Measurements from ENCODE around the gene GPR63.
"Not testable (repeated sequence)": the region's sequence is repeated elsewhere in the genome, so short reads cannot be mapped to it uniquely, and the experiment has no call there.

GPR63 gene, protein sequence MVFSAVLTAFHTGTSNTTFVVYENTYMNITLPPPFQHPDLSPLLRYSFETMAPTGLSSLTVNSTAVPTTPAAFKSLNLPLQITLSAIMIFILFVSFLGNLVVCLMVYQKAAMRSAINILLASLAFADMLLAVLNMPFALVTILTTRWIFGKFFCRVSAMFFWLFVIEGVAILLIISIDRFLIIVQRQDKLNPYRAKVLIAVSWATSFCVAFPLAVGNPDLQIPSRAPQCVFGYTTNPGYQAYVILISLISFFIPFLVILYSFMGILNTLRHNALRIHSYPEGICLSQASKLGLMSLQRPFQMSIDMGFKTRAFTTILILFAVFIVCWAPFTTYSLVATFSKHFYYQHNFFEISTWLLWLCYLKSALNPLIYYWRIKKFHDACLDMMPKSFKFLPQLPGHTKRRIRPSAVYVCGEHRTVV

DNA sequence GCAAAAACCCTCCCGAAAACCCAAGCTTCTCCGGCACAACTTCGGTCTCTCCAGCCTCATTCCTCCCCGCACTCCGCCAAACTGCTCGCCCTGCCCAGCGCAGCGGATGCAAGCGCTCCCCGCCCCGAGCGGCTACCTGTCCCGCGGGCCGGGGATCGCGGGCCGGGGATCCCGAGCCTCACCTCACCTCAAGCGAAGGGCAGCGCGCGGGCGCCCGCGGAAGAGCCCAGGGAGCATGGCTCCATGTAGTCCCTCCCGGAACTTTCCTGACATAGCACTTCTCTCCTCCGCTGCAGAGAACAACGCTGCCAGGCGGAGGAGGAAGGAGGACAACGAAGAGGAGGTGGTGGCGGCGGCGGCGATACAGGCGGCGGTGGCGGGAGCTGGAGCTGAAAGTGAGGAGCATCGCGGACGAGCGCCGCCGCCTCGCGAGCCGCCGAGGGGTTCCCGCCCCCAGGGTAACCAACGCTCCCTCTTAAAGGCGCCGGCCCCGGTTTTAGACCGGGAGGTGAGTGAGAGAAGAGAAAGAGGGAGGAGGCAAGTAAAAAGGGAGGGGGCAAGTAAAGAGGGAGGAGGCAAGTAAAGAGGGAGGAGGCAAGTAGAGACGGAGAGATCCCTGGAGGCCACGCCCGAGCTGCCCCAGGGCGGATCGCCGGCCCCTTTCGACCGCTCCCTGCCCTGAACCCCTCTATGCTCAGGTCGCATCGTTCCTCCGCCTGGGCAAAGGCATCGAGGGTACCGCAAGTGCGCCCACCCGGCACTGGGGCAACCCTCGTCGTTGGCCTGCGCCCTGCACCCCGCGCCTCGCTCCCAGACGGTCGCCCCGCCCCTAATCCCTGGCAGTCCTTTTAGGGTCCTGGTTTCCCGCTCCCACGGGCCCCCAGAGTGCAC is at the start of gene GPR63:
Gene GPR63, minus strand, starts transcription at position 397 of the 891 bp plus-strand sequence. CDS start 37,746 bp downstream, outside the sequence.
- DNase-seq, result peak in 50 of 58 donors; percentile 5 to 82 (median 46)

DNA sequence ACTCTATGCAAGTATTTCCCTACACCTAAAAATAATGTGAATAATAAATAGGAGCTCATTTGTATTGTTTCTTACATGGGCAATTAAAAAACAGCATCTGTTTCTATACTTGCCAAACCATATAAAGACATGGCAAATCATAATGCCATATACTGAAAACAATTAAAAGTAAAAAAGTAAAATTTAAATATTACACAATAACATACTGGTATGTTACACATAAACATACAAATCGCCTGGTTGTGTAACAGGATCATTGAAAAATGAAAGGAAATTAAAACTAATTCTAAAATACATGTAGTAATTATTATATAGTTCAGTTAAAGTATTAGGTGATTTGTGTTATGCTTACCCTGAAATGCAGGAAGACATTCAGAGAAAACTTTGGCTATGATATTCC is 49.2 kb upstream of the GPR63 start:
- no peak for DNase-seq

DNA sequence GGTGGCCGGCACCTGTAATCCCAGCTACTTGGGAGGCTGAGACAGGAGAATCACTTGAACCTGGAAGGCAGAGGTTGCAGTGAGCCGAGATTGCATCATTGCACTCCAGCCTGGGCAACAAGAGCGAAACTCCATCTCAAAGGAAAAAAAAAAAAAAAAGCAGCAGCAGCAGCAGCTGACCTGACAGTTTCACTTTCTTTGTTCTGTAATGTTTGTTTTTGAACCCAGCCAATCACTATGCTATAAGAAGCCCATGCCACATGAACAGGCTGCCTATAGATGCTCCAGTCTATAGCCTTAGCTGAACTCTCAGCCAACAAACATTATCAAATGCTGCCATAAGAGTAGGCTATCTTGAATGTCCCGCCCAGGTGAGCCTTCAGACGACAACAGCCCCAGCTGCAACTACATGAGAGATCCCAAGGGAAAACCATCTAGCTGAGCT is 47.9 kb upstream of the GPR63 start:
- DNase-seq, result not testable (repeated sequence)

DNA sequence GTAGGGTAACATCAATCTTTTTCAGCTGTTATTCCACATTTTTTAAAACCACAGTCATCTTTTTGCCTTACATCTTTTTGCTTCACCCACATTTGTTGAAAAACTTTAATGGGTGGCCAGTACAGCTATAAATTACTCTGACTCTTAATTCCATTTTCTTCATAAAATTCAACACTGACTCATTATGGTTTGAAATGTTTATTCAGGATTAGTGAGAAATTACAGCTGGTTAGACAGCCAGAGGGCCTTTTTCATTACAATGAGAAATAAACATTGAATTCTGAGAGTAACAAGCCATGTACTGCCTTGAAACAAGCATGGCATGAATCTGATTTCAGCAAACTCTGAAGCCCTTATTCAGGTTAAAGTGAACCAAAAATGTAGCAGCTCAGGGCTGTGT is 40.9 kb upstream of the GPR63 start:
- no peak for DNase-seq

DNA sequence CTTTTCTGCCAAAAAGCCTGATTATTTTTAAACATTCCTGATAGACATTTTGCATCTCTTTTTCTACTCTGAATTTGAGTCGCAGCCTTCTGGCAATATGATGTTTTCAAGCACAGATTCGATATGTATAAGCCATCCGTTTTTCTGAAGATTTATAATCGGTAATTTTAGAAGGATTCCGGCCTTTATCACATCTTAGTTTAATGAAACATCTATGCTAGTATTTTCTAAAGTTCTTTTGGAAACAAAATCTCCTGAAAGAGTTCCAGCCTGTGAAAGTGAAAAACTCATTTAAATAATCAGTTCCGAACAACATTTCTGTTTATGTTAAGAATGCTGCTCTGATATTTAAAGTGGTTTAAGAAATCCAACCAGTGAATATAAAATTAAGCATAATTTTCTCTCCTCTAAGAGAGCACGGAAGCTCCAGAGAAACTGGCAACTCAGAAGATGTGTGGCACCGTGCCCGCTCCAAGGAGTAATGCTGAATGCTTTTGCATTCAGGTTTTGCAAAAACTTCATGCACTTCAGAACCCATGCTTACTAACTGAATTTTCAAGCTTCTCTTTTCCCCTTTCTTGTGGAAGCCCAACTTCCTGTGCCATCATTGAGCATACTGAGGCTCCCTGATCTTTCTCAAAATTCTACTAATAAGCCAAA is 39.7 kb upstream of the GPR63 start:
- DNase-seq, result peak in 30 of 58 donors; percentile 2 to 66 (median 27)

DNA sequence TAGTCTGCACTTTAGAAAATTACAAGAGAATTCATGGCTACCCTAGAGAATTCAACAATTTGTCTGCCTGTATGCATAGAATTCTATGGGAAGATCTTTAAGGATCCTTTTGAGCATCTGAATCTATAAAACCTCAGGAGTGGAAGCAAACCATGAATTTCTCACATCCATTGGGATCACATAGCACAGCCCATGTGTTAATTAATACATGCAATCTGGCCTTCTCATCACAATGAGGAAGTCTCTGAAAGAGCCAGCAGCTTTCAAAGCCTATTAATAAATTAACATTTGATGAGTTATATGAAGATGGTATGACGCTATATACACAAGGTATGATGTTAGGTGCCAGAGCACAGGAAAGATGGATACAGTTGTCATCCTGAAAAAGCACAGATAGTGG is 35.7 kb upstream of the GPR63 start:
- no peak for DNase-seq

DNA sequence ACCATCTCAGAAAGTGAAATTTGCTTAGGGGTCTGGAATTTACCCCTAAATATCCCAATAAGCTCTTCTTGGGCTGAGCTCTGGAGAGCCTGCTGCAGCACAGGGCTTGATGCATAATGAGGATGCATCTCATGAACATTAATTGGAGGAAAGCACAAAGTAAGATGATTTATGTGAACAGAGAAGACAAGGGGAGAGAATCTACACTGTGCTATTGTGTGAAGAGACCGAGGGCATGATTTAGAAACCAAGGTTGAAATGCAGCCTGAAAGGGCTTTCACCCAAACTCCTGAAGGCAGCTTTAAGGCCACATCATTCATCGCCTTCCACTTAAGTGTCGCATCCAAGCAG is 27.8 kb upstream of the GPR63 start:
- no peak for DNase-seq

DNA sequence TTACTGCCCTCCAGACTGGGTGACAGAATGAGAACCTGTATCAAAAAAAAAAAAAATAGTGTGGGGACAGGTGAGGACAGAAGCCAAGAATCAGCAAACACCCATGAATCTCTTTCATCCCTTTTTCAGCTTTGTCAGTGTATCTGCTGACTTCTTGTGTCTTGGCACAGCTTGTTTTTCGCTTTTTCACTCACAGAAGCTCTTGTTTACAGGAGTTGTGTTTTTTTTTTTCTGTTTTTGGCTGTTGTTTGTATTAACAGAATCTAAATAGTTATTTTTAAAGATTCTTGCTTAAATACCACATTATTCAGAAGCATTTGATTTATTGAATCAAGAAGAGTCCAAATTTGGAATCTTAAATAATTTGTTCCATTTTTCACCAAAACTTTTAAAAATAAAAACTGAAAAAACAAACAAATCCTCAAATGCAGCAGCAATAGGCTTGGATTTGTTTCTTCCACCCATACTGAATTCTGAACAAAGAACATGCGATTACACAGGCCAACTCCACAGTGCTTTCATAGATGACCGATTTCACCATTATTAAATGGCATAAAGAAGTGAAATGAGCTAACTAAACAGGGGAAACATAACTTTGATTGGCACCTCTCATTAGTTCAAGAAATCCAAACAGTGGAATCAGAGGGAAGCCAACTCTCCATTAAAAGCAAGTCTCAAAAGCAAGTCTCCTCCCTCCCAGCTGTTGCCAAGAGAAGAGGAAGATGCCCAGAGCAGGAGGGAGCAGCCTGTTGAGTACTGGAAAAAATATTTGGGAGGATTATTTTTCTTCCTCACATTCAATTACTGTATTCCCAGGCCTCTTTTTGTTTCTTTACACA is 27.2 kb upstream of the GPR63 start:
- no peak for DNase-seq

DNA sequence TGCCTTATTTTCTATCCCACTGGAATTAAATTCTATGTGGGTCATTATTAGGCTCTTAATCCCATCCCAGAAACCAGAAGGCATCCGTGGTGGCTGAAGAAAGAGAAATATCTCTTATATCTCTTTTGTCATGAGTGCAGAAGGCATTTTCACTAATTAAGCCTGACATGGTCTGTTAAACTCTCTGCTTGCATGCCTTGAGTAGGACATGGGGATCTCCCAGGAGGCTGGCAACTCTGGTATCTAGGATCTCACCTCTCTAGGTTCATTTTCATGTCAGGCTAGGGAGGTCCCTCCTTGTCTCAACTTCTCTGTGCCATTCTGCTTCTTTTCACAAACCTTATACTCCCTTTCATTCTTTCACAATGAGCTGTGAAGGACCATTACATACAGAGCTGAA is 25.3 kb upstream of the GPR63 start:
- DNase-seq, result no peak

DNA sequence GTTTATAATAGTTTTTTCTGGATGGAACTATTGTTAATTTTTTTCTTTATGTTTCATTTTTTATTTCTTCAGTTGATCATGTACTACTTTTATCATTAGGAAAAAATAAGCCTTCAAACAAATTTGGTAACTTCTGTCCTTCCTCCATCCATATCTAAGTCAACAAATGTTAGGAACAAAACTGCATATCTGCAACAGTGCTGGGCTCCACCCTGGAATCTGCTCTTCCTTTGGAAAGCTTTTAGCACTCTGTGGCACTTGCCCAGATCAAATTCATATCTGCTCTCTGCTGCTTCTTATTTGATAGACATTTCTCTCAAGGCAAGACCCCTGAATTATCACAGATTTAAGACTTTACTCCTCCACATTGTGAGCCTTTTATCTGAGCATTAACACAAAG is 24.3 kb upstream of the GPR63 start:
- DNase-seq, result no peak

DNA sequence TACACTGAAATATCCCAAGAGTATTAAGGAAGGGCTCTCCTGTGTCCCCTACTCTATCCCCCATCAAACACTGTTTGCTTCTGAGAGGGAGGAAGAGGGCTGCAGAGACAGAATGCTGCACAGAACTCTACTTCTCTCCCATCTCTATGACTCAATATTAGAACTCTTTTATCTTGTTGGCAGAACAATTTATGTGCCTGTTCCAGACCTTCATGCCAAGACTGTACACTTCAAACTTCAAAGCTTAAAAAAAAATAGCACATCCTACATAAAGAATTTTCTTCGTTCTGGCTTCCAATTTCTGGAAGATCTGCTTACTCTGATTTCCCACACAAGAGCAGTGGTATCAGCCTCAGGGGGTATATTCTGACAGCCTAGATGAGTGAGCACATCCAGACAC is 19.6 kb upstream of the GPR63 start:
- peak in 2 of 58 donors; percentile 6 to 29 for DNase-seq

DNA sequence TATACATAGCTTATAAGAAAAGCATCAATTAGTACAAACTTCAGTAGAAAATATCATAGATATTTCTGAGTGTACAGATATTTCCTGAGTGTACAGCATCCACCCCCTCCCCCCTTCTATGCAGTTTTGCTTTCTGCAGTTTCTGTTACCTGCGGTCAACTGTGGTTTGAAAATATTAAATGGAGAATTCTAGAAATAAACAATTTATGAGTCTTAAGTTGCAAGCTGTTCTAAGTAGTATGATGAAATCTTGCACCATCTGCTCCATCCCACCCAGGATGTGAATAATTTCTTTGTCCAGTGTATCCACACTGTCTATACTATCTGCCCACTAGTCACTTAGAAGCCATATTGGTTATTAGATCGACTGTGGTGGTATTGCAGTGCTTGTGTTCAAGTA is 15.8 kb upstream of the GPR63 start:
- DNase-seq, result no peak

DNA sequence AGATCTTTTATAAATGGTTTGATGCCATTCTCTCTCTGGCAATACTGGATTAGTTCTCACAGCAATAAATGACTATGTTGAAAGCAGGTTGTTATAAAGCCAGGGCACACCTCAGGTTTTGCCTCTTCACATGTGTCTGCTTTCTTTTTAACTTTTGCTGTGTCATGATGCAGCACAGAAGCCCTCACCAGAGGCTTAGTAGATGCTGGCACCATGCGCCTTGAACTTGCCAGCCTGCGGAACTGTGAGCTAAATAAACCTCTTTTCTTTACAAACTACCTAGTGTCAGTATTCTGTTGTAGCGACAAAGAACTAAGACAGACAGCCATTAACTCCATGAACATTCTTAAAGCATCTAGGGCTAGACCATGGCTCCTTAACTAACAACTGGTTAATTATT is 15.3 kb upstream of the GPR63 start:
- DNase-seq, result no peak

DNA sequence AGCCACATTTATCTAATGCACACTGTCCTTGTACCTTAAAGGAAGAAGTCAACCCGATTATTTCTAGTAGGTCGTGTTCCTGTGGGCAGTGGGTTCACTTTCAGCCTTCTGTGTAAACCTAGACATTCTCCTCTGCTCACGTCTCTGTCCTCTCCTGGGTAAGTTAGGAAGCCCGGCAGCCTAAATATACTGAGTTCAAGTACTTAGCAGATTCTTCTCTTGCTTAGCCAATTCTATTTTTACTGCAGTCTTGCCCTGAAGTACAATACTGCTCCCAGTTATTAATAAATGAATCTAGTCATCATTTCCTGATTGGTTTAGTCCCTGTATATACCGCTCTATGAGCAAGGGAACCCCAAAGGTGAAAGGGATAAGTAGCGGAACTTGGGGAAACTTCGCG is 14.6 kb upstream of the GPR63 start:
- no peak for DNase-seq

DNA sequence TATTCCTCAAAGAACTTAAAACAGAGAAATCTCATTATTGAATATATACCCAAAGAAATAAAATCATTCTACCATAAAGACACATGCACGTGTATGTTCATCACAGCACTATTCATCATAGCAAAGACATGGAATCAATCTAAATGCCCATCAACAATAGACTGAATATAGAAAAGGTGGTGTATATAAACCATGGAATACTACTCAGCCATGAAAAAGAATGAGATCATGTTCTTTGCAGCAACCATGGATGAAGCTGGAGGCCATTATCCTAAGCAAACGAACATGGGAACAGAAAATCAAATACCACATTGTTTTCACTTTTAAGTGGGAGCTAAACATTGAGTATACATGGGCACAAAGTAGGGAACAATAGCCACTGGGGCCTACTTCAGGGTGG is 12.3 kb upstream of the GPR63 start:
- no peak for DNase-seq

DNA sequence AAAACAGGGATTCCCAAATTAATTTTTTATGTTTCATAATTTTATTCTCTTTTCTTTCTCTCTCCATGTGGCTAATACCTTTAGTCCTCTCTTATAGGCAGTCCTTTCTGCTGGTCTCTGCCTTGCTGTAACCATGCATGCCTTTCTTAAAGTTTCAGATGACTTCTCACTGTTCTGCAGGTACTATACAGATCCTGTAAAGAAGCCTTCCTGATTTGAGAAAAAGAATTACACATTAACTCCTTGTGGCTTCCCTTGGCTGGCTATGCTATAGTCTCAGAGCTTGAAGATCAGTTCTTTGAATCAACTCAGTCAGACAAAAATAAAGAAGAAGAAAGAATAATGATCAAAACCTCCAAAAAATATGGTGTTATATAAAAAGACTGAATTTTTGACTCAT is 7.3 kb upstream of the GPR63 start:
- DNase-seq, result no peak

DNA sequence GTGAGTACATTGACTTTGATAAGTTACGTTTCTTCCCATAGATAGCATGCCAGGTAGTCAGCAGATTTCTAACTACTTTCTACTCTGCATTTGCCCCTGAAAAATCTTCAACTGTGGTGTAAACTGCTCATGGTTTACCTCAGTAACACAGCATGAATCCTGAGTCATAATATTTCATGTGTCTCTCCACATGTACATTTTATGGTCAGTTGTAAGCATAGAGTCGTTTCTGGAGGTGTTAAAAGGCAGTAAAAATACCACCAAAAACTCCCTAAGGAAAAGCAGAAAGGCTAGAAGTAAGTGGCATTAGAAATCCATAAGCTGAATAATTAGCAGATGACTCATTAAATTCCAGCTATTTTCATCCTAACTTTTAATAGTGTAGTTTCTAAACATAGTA is 4.1 kb upstream of the GPR63 start:
- no peak for DNase-seq

DNA sequence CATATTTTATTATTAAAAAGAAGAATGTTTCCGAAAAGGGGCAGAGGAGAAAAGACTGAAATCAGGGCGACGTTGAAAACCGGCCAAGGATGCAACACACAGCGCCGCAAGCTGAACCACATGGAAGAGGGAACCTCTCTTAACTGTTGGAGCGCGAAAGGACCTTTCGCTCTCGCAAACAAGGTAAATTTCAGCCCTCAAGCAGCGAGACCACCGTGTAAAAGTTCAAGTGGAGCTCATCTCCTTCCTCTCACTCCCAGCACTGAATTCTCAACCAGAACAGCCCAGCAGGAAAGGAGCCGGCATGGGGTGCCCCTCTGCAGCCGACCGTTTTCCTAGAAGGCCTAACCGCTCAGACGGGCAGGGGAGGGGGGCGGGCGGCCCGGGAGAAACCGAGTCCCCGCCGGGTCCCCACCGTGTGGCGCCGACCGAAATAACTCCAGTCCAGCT is 621 bp downstream of the GPR63 start:
- peak in 14 of 58 donors; percentile 4 to 58 (median 30) for DNase-seq

DNA sequence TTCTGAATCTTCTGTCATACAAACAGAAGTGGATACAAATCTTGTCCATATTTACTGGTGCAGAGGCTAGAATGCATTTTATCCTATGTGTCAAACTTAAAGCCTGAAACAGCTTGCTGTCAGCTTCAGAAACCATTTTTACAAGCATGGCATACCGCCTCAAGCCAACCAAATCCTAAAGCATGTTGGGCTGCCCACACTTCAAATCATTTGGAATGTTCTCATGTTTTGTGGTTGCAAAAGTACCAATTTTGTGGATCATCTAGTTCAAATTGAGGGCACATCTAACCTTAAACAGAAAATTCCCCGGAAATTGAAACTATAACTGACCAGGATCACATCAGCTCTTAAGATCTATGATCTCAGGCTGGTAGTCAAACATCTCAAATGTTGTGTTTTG is 3.2 kb downstream of the GPR63 start:
- DNase-seq, result no peak

DNA sequence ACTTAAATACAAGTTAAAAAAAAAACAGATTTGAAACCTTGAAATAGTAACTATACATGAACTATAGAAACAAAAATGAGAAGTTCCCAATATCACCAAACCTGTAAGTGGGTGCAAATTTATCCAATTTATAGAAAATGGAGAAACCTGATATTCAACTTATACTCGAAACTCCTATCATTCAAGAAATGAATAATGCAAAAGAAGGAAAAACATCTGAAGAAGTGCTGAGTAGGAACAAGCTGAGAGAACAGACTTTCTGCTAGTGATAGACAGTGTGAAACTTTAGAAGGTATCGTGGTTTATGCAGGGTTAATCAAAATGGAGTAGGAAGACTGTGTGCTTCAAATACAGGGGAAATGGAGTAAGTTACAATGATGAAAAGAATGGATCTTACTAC is 4.5 kb downstream of the GPR63 start:
- no peak for DNase-seq

DNA sequence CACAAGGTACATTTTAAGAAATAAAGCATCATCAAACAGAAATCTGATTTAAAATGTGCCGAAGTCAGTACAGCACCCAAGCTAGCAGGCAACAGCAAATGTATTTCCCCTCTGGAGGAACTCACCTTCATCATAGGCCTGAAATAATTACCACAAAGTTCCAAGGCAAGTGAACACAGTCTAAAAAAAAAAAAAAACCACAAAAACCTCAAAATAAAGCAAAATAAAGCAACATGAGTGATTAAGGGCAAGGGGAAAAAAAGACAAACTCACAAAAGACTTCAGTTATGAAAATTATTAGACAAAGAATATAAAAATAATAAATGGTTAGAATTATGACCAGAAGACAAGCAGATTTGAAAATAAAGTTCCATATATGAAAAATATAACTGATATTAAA is 10.4 kb downstream of the GPR63 start:
- no peak for DNase-seq
